ENCODE measurements around the gene BABAM2. TPM values are rescaled to one million over a fixed set of nuclear protein-coding genes. Genes with fewer than 3 reads are reported as not detected.

Gene BABAM2
- total RNA-seq, 1 experiment from 2014 or later = 43.5 TPM

- CTCF ChIA-PET = no interaction called here
- Mint-ChIP-seq H3K4me1 (ENCODE audit: low read depth, unreplicated experiment) (peaks cover 13% of the 10 kb centered on the region), H3K4me3 (ENCODE audit: low read depth, unreplicated experiment) (no peak overlapping the region), H3K36me3 (ENCODE audit: insufficient read depth, unreplicated experiment) (peaks cover 13% of the 10 kb centered on the region), H3K27ac (ENCODE audit: unreplicated experiment) (no peak overlapping the region), H3K9me3 (ENCODE audit: low read depth, unreplicated experiment) (no peaks in the 10 kb centered on the region), H3K27me3 (ENCODE audit: unreplicated experiment) (no peaks in the 10 kb centered on the region)
- no peak for TF ChIP-seq CTCF (IDR thresholded peaks at IDR 0.05; ENCODE audit: unreplicated experiment)
- no TSS peak for BruUV-seq (replicated peaks)
- intact Hi-C loops (cut with micrococcal nuclease; ENCODE audit: unreplicated experiment) = no loop called here
- DNase-seq = no peak
These were observed 12.5 kb downstream of the BABAM2 start for GRCh38 chr2:27903018-27903417.

GRCh38 chr2:27903649-27904404 lies 13.3 kb downstream of the BABAM2 start:
- intact Hi-C loops (cut with micrococcal nuclease; ENCODE audit: unreplicated experiment) = no loop called here
- H3K27me3 Mint-ChIP-seq (ENCODE audit: unreplicated experiment) = no peaks in the 10 kb centered on the region
- peaks cover 13% of the 10 kb centered on the region for H3K36me3 Mint-ChIP-seq (ENCODE audit: insufficient read depth, unreplicated experiment)
- CTCF ChIA-PET = interaction anchor here (1.2 kb wide), 1 partner anchor 99 kb away, joined by 3 read pairs; no protein-coding TSS in a partner anchor
- no TSS peak for BruUV-seq (replicated peaks)
- H3K9me3 Mint-ChIP-seq (ENCODE audit: low read depth, unreplicated experiment) = no peaks in the 10 kb centered on the region
- H3K27ac Mint-ChIP-seq (ENCODE audit: unreplicated experiment) = no peak overlapping the region
- H3K4me3 Mint-ChIP-seq (ENCODE audit: low read depth, unreplicated experiment) = no peak overlapping the region
- no peak for TF ChIP-seq CTCF (IDR thresholded peaks at IDR 0.05; ENCODE audit: unreplicated experiment)
- peaks cover 13% of the 10 kb centered on the region for H3K4me1 Mint-ChIP-seq (ENCODE audit: low read depth, unreplicated experiment)
- no peak for DNase-seq

GRCh38 chr2:27904405-27904665 lies 13.8 kb downstream of the BABAM2 start:
- no peak for DNase-seq
- no peak for TF ChIP-seq CTCF (IDR thresholded peaks at IDR 0.05; ENCODE audit: unreplicated experiment)
- CTCF ChIA-PET = interaction anchor here (1.2 kb wide), 1 partner anchor 99 kb away, joined by 3 read pairs; no protein-coding TSS in a partner anchor
- H3K27ac Mint-ChIP-seq (ENCODE audit: unreplicated experiment) = no peak overlapping the region
- BruUV-seq (replicated peaks) = no TSS peak
- intact Hi-C loops (cut with micrococcal nuclease; ENCODE audit: unreplicated experiment) = no loop called here
- no peak overlapping the region for H3K4me3 Mint-ChIP-seq (ENCODE audit: low read depth, unreplicated experiment)
- H3K27me3 Mint-ChIP-seq (ENCODE audit: unreplicated experiment) = no peaks in the 10 kb centered on the region
- no peaks in the 10 kb centered on the region for H3K9me3 Mint-ChIP-seq (ENCODE audit: low read depth, unreplicated experiment)
- peaks cover 13% of the 10 kb centered on the region for H3K36me3 Mint-ChIP-seq (ENCODE audit: insufficient read depth, unreplicated experiment)
- peaks cover 13% of the 10 kb centered on the region for H3K4me1 Mint-ChIP-seq (ENCODE audit: low read depth, unreplicated experiment)

- intact Hi-C loops (cut with micrococcal nuclease; ENCODE audit: unreplicated experiment) = no loop called here
- H3K27me3 Mint-ChIP-seq (ENCODE audit: unreplicated experiment) = no peaks in the 10 kb centered on the region
- H3K9me3 Mint-ChIP-seq (ENCODE audit: low read depth, unreplicated experiment) = no peaks in the 10 kb centered on the region
- no peak for TF ChIP-seq CTCF (IDR thresholded peaks at IDR 0.05; ENCODE audit: unreplicated experiment)
- H3K4me3 Mint-ChIP-seq (ENCODE audit: low read depth, unreplicated experiment) = no peak overlapping the region
- peaks cover 13% of the 10 kb centered on the region for H3K36me3 Mint-ChIP-seq (ENCODE audit: insufficient read depth, unreplicated experiment)
- H3K27ac Mint-ChIP-seq (ENCODE audit: unreplicated experiment) = no peak overlapping the region
- BruUV-seq (replicated peaks) = no TSS peak
- CTCF ChIA-PET = no interaction called here
- H3K4me1 Mint-ChIP-seq (ENCODE audit: low read depth, unreplicated experiment) = peaks cover 13% of the 10 kb centered on the region
- no peak for DNase-seq
These were observed 15.5 kb downstream of the BABAM2 start for GRCh38 chr2:27906074-27906473.
